ENCODE results near the gene DLD. TPM values are rescaled to one million over a fixed set of nuclear protein-coding genes. Genes with fewer than 3 reads are reported as not detected.
A peak's percentile ranks its signal among the peaks of the same experiment; 100 is the strongest.

The DLD gene
- total RNA-seq, 1 experiment from 2014 or later = 72.1 TPM

- no peak for TF ChIP-seq PRDM15 (CRISPR knock-in tag; IDR thresholded peaks at IDR 0.05)
Observed at GRCh38 chr7:107913851-107914250, 22.9 kb downstream of the DLD start (continued).

- CTCF ChIA-PET = no interaction called here
Observed at GRCh38 chr7:107914831-107915230, 23.8 kb downstream of the DLD start.

GRCh38 chr7:107915541-107915940 lies 24.6 kb downstream of the DLD start:
- Mint-ChIP-seq H3K27me3 (ENCODE audit: low read depth) (no peaks in the 10 kb centered on the region), H3K36me3 (peaks cover 51% of the 10 kb centered on the region)
- POLR2A ChIA-PET = no interaction called here

More at GRCh38 chr7:107914831-107915230, 23.8 kb downstream of the DLD start:
- H3K4me3 Mint-ChIP-seq = no peak overlapping the region
- H3K27me3 Mint-ChIP-seq (ENCODE audit: low read depth) = no peaks in the 10 kb centered on the region
- no peak for TF ChIP-seq OVOL2 (CRISPR knock-in tag; IDR thresholded peaks at IDR 0.05; ENCODE audit: borderline replicate concordance)
- TF ChIP-seq NFE2L1 (CRISPR knock-in tag; IDR thresholded peaks at IDR 0.05) = no peak
- ATAC-seq (no peak), DNase-seq (ENCODE audit: low spot score) (no peak)
- 0 out of 2 replicates have a peak overlapping the region, but pooled peaks have one; percentile 39 for H3K27ac Mint-ChIP-seq
- peaks cover 51% of the 10 kb centered on the region for H3K36me3 Mint-ChIP-seq
- H3K9me3 Mint-ChIP-seq = peaks cover 4% of the 10 kb centered on the region
- POLR2A ChIA-PET = no interaction called here
- H3K4me1 Mint-ChIP-seq = no peaks in the 10 kb centered on the region

More at GRCh38 chr7:107915541-107915940, 24.6 kb downstream of the DLD start:
- ATAC-seq (no peak), DNase-seq (ENCODE audit: low spot score) (no peak)
- CTCF ChIA-PET = no interaction called here
- H3K9me3 Mint-ChIP-seq = peaks cover 4% of the 10 kb centered on the region
- no peak overlapping the region for H3K27ac Mint-ChIP-seq
- H3K4me3 Mint-ChIP-seq = no peak overlapping the region
- no peaks in the 10 kb centered on the region for H3K4me1 Mint-ChIP-seq
- TF ChIP-seq ATF2 (CRISPR knock-in tag; IDR thresholded peaks at IDR 0.05; ENCODE audit: borderline replicate concordance, low read depth) (no peak), ATF1 (CRISPR knock-in tag; IDR thresholded peaks at IDR 0.05) (no peak), NFYB (CRISPR knock-in tag; conservative IDR thresholded peaks at IDR 0.05; ENCODE audit: low read depth) (no peak), ZNF281 (CRISPR knock-in tag; IDR thresholded peaks at IDR 0.05) (no peak), AFF4 (CRISPR knock-in tag; IDR thresholded peaks at IDR 0.05; ENCODE audit: borderline replicate concordance) (no peak), ARID4B (CRISPR knock-in tag; IDR thresholded peaks at IDR 0.05; ENCODE audit: borderline replicate concordance) (no peak), FOXP4 (CRISPR knock-in tag; IDR thresholded peaks at IDR 0.05) (no peak), JUN (CRISPR knock-in tag; IDR thresholded peaks at IDR 0.05) (no peak)
